ENCODE results near the gene SMARCA2.

Gene SMARCA2

GRCh38 chr9:2066312-2067273, 51.4 kb downstream of the SMARCA2 start:
- no peaks in the 10 kb centered on the region for H3K4me1 ChIP-seq (ENCODE audit: insufficient read depth, low read length, poor library complexity, severe bottlenecking)
- no peak for TF ChIP-seq EZH2phosphoT487 (IDR thresholded peaks at IDR 0.05; ENCODE audit: borderline replicate concordance)
- TF ChIP-seq CTCF (conservative IDR thresholded peaks at IDR 0.05; ENCODE audit: low read length): peak; percentile 54
- H2AFZ ChIP-seq (ENCODE audit: low read length): no peak overlapping the region
- H3K9ac ChIP-seq (ENCODE audit: low read depth, low read length, poor library complexity, severe bottlenecking): no peak overlapping the region
- no peaks in the 10 kb centered on the region for H3K9me2 ChIP-seq (replicated peaks; ENCODE audit: low read depth, low read length)
- peaks cover 38% of the 10 kb centered on the region; the same call in 1 of the 2 replicates for H3K36me3 ChIP-seq (ENCODE audit: insufficient read depth, low read length)
- H3K9me3 ChIP-seq (ENCODE audit: insufficient read depth, low read depth, low read length): no peaks in the 10 kb centered on the region
- no peak overlapping the region for H3K4me3 ChIP-seq (ENCODE audit: low read length, poor library complexity, severe bottlenecking)
- no peaks in the 10 kb centered on the region for H3F3A ChIP-seq (ENCODE audit: low read depth)
- H3K27me3 ChIP-seq (ENCODE audit: insufficient read depth, low read length, poor library complexity, severe bottlenecking): no peaks in the 10 kb centered on the region
- H3K79me2 ChIP-seq (ENCODE audit: insufficient read depth, low read length): no peaks in the 10 kb centered on the region
- H4K20me1 ChIP-seq (ENCODE audit: insufficient read depth, low read length, poor library complexity, severe bottlenecking): no peaks in the 10 kb centered on the region
- no peak overlapping the region for H3K4me2 ChIP-seq (ENCODE audit: low read depth, low read length, poor library complexity, severe bottlenecking)

- Histone ChIP-seq H3K9ac (ENCODE audit: low read depth, low read length, poor library complexity, severe bottlenecking) (no peak overlapping the region), H4K20me1 (ENCODE audit: insufficient read depth, low read length, poor library complexity, severe bottlenecking) (no peaks in the 10 kb centered on the region), H3K36me3 (ENCODE audit: insufficient read depth, low read length) (peaks cover 77% of the 10 kb centered on the region), H3K9me2 (replicated peaks; ENCODE audit: low read depth, low read length) (no peaks in the 10 kb centered on the region), H2AFZ (ENCODE audit: low read length) (no peak overlapping the region), H3K9me3 (ENCODE audit: insufficient read depth, low read depth, low read length) (no peaks in the 10 kb centered on the region), H3F3A (ENCODE audit: low read depth) (no peaks in the 10 kb centered on the region), H3K4me1 (ENCODE audit: insufficient read depth, low read length, poor library complexity, severe bottlenecking) (no peaks in the 10 kb centered on the region), H3K4me2 (ENCODE audit: low read depth, low read length, poor library complexity, severe bottlenecking) (no peak overlapping the region), H3K27me3 (ENCODE audit: insufficient read depth, low read length, poor library complexity, severe bottlenecking) (no peaks in the 10 kb centered on the region), H3K4me3 (ENCODE audit: low read length, poor library complexity, severe bottlenecking) (no peak overlapping the region), H3K79me2 (ENCODE audit: insufficient read depth, low read length) (no peaks in the 10 kb centered on the region)
- no peak for TF ChIP-seq CTCF (conservative IDR thresholded peaks at IDR 0.05; ENCODE audit: low read length)
- no peak for TF ChIP-seq EZH2phosphoT487 (IDR thresholded peaks at IDR 0.05; ENCODE audit: borderline replicate concordance)
Observed at GRCh38 chr9:2072752-2073405, 57.7 kb downstream of the SMARCA2 start.

- H2AFZ ChIP-seq (ENCODE audit: low read length): no peak overlapping the region
- H3F3A ChIP-seq (ENCODE audit: low read depth): no peaks in the 10 kb centered on the region
- no peak overlapping the region for H3K9ac ChIP-seq (ENCODE audit: low read depth, low read length, poor library complexity, severe bottlenecking)
- H3K27me3 ChIP-seq (ENCODE audit: insufficient read depth, low read length, poor library complexity, severe bottlenecking): no peaks in the 10 kb centered on the region
- no peaks in the 10 kb centered on the region for H3K79me2 ChIP-seq (ENCODE audit: insufficient read depth, low read length)
- H4K20me1 ChIP-seq (ENCODE audit: insufficient read depth, low read length, poor library complexity, severe bottlenecking): no peaks in the 10 kb centered on the region
- TF ChIP-seq EZH2phosphoT487 (IDR thresholded peaks at IDR 0.05; ENCODE audit: borderline replicate concordance) (no peak), CTCF (conservative IDR thresholded peaks at IDR 0.05; ENCODE audit: low read length) (no peak)
- H3K36me3 ChIP-seq (ENCODE audit: insufficient read depth, low read length): peaks cover 81% of the 10 kb centered on the region
- no peaks in the 10 kb centered on the region for H3K4me1 ChIP-seq (ENCODE audit: insufficient read depth, low read length, poor library complexity, severe bottlenecking)
- H3K4me3 ChIP-seq (ENCODE audit: low read length, poor library complexity, severe bottlenecking): no peak overlapping the region
- no peak overlapping the region for H3K4me2 ChIP-seq (ENCODE audit: low read depth, low read length, poor library complexity, severe bottlenecking)
- no peaks in the 10 kb centered on the region for H3K9me3 ChIP-seq (ENCODE audit: insufficient read depth, low read depth, low read length)
- H3K9me2 ChIP-seq (replicated peaks; ENCODE audit: low read depth, low read length): no peaks in the 10 kb centered on the region
Observed at GRCh38 chr9:2082772-2083171, 67.6 kb downstream of the SMARCA2 start.
